Upper lobe of left lung (tissue), 4 donors: ENCODE data around the gene SERPINE3.

Source experiments
- CTCF ChIP-seq, 6 experiments: fragments of 450-650 bp in 4 of 6; fragments of 200-600 bp in 2 of 6; sonication (generic) in 2 of 6; IDR thresholded peaks; one replicate each; pipeline ENCODE4 v1.5.1; 2016 to 2019; ENCODE audit warnings: antibody characterized with exemption in 6 of 6
- EP300 ChIP-seq, 4 donors: sonication (generic); formaldehyde crosslinking; IDR thresholded peaks; one replicate each; pipeline ENCODE4 v1.5.1; 2017; ENCODE audit warnings: antibody characterized with exemption in 4 of 4, control low read depth in 2 of 4
- POLR2A ChIP-seq, 4 donors: fragments of 450-650 bp; IDR thresholded peaks; one replicate each; pipeline ENCODE4 v1.5.1; 2016 to 2017; ENCODE audit warnings: antibody characterized with exemption in 4 of 4, mild to moderate bottlenecking in 2 of 4
- POLR2AphosphoS5 ChIP-seq, 2 donors: sonication (generic); formaldehyde crosslinking; IDR thresholded peaks; one replicate each; pipeline ENCODE4 v1.5.1; 2017; ENCODE audit warnings: antibody characterized with exemption in 2 of 2

GRCh38 chr13:51330791-51331190, 8.7 kb upstream of the SERPINE3 start:
- no peak for TF ChIP-seq POLR2A (IDR thresholded peaks at IDR 0.05)
- no peak for TF ChIP-seq CTCF (IDR thresholded peaks at IDR 0.05)
- TF ChIP-seq POLR2AphosphoS5 (IDR thresholded peaks at IDR 0.05) = no peak
- no peak for TF ChIP-seq EP300 (IDR thresholded peaks at IDR 0.05)
